K562 (cell line): ENCODE results near the gene PRLH. TPM values are rescaled to one million over a fixed set of nuclear protein-coding genes. Genes with fewer than 3 reads are reported as not detected.

Experiments used
- ATAC-seq: fragments of 200-7000 bp; cut with Tn5 transposase; 3 replicates; pipeline ENCODE4 v1.9.1; 2020; ENCODE audit warnings: moderate library complexity
- BruUV-seq: library from RNA; stranded (reverse); fragments of 400-500 nt; replicated peaks from 2 replicates; lab custom pipeline; 2021; lab: Mats Ljungman, UMichigan
- CTCF ChIA-PET: fragments of 300-600 bp; formaldehyde crosslinking; extraction: SDS; loops from one replicate; lab custom pipeline; 2021; ENCODE audit warnings: low intra/inter-chr PET ratio; lab: Yijun Ruan, JAX
- POLR2A ChIA-PET: fragments of 300-600, 350-650 bp; sonication (Branson Sonifier 250); formaldehyde crosslinking; extraction: SDS; loops from one replicate; lab custom pipeline; 2021; ENCODE audit warnings: antibody characterized with exemption, inconsistent platforms; lab: Yijun Ruan, JAX
- DNase-seq, 4 experiments: peaks; one replicate each; pipeline versions ENCODE4 v3.0.0 to v3.0.0-alpha.2; 2011 to 2018; ENCODE audit warnings: low spot score in 3 of 4, mixed read lengths in 3 of 4; ENCODE audit errors: extremely low read depth in 1 of 4
- FAIRE-seq: peaks from 2 replicates; lab custom pipeline; 2011; peaks lifted over from hg19 to GRCh38; lab: Jason Lieb, UNC
- H2AFZ ChIP-seq: 2 replicates; pipeline ENCODE4 v1.6.0; 2011; ENCODE audit warnings: low read depth, low read length, control low read depth, inconsistent platforms
- H3K27ac ChIP-seq: fragments of 200-600 bp; 3 replicates; pipeline ENCODE4 v1.8.0; 2011; ENCODE audit warnings: low read depth, mild to moderate bottlenecking, control low read depth, inconsistent platforms, low read length, moderate library complexity, mixed read lengths; ENCODE audit errors: extremely low read depth
- H3K27me3 ChIP-seq, 2 experiments: fragments of 300-600 bp in 1 of 2; 2 replicates in 1 of 2; 3 replicates in 1 of 2; pipeline versions ENCODE4 v1.6.0 to v1.8.0; 2011; ENCODE audit warnings: inconsistent platforms in 2 of 2, low read length in 2 of 2, mild to moderate bottlenecking in 1 of 2, mixed read lengths in 1 of 2, moderate library complexity in 1 of 2; ENCODE audit not compliant: control insufficient read depth in 2 of 2, insufficient read depth in 2 of 2
- H3K36me3 ChIP-seq: fragments of 300-600 bp; 3 replicates; pipeline ENCODE4 v1.8.0; 2011; ENCODE audit warnings: mild to moderate bottlenecking, low read length, inconsistent platforms; ENCODE audit not compliant: control insufficient read depth, insufficient read depth
- H3K4me1 ChIP-seq, 2 experiments: fragments of 200-600 bp in 1 of 2; replicated peaks in 1 of 2; 2 replicates in 1 of 2; 3 replicates in 1 of 2; pipeline versions ENCODE4 v1.5.1 to v1.8.0; 2011; ENCODE audit warnings: inconsistent platforms in 2 of 2, low read length in 2 of 2, mild to moderate bottlenecking in 1 of 2, mixed read lengths in 1 of 2, moderate library complexity in 1 of 2; ENCODE audit not compliant: control insufficient read depth in 2 of 2, insufficient read depth in 2 of 2
- H3K4me2 ChIP-seq: 2 replicates; pipeline ENCODE4 v1.6.1; 2011; ENCODE audit warnings: low read length, control low read depth, inconsistent platforms, mixed read lengths; ENCODE audit not compliant: insufficient read depth
- H3K4me3 ChIP-seq: fragments of 200-600 bp; sonication (generic), shearing (Covaris generic); 2 replicates; pipeline ENCODE4 v1.5.1; 2016; ENCODE audit warnings: control low read depth, inconsistent platforms
- H3K79me2 ChIP-seq: fragments of 200-600 bp; 3 replicates; pipeline ENCODE4 v1.8.0; 2011; ENCODE audit warnings: low read length, inconsistent platforms; ENCODE audit not compliant: control insufficient read depth, insufficient read depth
- H3K9ac ChIP-seq, 2 experiments: 2 replicates each; pipeline versions ENCODE4 v1.6.0 to v1.6.1; 2011; ENCODE audit warnings: low read depth in 2 of 2, low read length in 2 of 2, control low read depth in 1 of 2, inconsistent platforms in 1 of 2, mild to moderate bottlenecking in 1 of 2, mixed read lengths in 1 of 2; ENCODE audit not compliant: insufficient read depth in 1 of 2
- H3K9me1 ChIP-seq: one replicate; pipeline ENCODE4 v1.6.0; 2011; ENCODE audit warnings: inconsistent platforms, mild to moderate bottlenecking, low read length, moderate library complexity; ENCODE audit not compliant: control insufficient read depth, insufficient read depth
- H3K9me3 ChIP-seq: replicated peaks from 2 replicates; pipeline ENCODE4 v1.5.1; 2011; ENCODE audit warnings: low read depth, low read length, inconsistent platforms; ENCODE audit not compliant: control insufficient read depth, insufficient read depth
- H4K20me1 ChIP-seq: replicated peaks from 2 replicates; pipeline ENCODE4 v1.6.1; 2011; ENCODE audit warnings: low read length, inconsistent platforms, mixed read lengths; ENCODE audit not compliant: control insufficient read depth, insufficient read depth
- CBFB ChIP-seq: sonication (generic); formaldehyde crosslinking; IDR thresholded peaks from 2 replicates; pipeline ENCODE4 v1.4.0; 2020; ENCODE audit warnings: mild to moderate bottlenecking, missing genetic modification reagents
- CTBP1 ChIP-seq: fragments of 450-650 bp; IDR thresholded peaks from 2 replicates; pipeline ENCODE4 v1.6.1; 2016; ENCODE audit warnings: borderline replicate concordance
- DMBX1 ChIP-seq: fragments of 250-450 bp; sonication (Bioruptor Pico); IDR thresholded peaks from 2 replicates; pipeline ENCODE4 v1.8.0; 2022; ENCODE audit warnings: inconsistent platforms, mild to moderate bottlenecking, moderate library complexity, borderline replicate concordance
- MCM3 ChIP-seq: fragments of 450-650 bp; IDR thresholded peaks from 2 replicates; pipeline ENCODE4 v1.6.1; 2016
- POU5F1 ChIP-seq: fragments of 150-350 bp; IDR thresholded peaks from 2 replicates; pipeline ENCODE4 v1.6.1; 2014; ENCODE audit warnings: borderline replicate concordance, low read length, low read depth, mild to moderate bottlenecking; ENCODE audit not compliant: partially characterized antibody
- PPARD ChIP-seq: fragments of 250-450 bp; sonication (Bioruptor Pico); IDR thresholded peaks from 2 replicates; pipeline ENCODE4 v1.8.0; 2022; ENCODE audit warnings: inconsistent platforms, mild to moderate bottlenecking, moderate library complexity
- RBBP5 ChIP-seq: fragments of 200-600 bp; sonication (generic); IDR thresholded peaks from 2 replicates; pipeline ENCODE4 v1.6.1; 2012; ENCODE audit warnings: borderline replicate concordance, mild to moderate bottlenecking, low read length, control low read depth, inconsistent platforms; ENCODE audit not compliant: insufficient read depth, poor library complexity, severe bottlenecking
- SAFB ChIP-seq: fragments of 200-400 bp; formaldehyde crosslinking; IDR thresholded peaks from 2 replicates; pipeline ENCODE4 v1.6.1; 2017; ENCODE audit warnings: low read depth, low read length, borderline replicate concordance
- TEAD2 ChIP-seq: fragments of 450-650 bp; IDR thresholded peaks from 2 replicates; pipeline ENCODE4 v1.6.1; 2016; ENCODE audit warnings: missing genetic modification characterization, control low read depth, missing compliant biosample characterization
- ZBTB17 ChIP-seq: fragments of 450-650 bp; formaldehyde crosslinking; IDR thresholded peaks from 2 replicates; pipeline ENCODE4 v1.4.0; 2020; ENCODE audit warnings: mild to moderate bottlenecking
- ZBTB49 ChIP-seq: sonication (generic); formaldehyde crosslinking; IDR thresholded peaks from 2 replicates; pipeline ENCODE4 v1.8.0; 2022; ENCODE audit warnings: missing genetic modification reagents, mild to moderate bottlenecking, borderline replicate concordance
- ZNF124 ChIP-seq: sonication (generic); formaldehyde crosslinking; IDR thresholded peaks from 2 replicates; pipeline ENCODE4 v1.8.1; 2022; ENCODE audit warnings: missing genetic modification reagents
- ZNF280A ChIP-seq: fragments of 450-650 bp; IDR thresholded peaks from 2 replicates; pipeline ENCODE4 v1.6.1; 2018; ENCODE audit warnings: mild to moderate bottlenecking, low read depth; ENCODE audit not compliant: partially characterized antibody
- WGBS: fragments of 100-300 bp; shearing (Covaris generic); methylation state at CpG from one replicate; pipeline ENCODE4 v1.1.6; 2016; ENCODE audit warnings: low coverage, mixed read lengths; ENCODE audit not compliant: insufficient coverage; ENCODE audit errors: missing lambda C conversion rate; 5-methylcytosine and 5-hydroxymethylcytosine counted together
- in situ Hi-C: fragments of 300-500 bp; cut with MboI; formaldehyde crosslinking; loops from 4 replicates; pipeline ENCODE4 v1.15.0; 2018; ENCODE audit warnings: inconsistent platforms, mixed read lengths
- intact Hi-C: fragments of 100-400 bp; cut with micrococcal nuclease; formaldehyde crosslinking; loops from 2 replicates; pipeline ENCODE4 v1.14.2; 2022
- polyA plus RNA-seq, 8 experiments: library from polyadenylated mRNA; depleted of rRNA in 4 of 8; stranded (reverse) in 5 of 8; unstranded in 3 of 8; fragments of >200 nt; fragmentation: Nextera tagmentation in 2 of 8; fragmentation: Illumina TruSeq in 1 of 8; extraction: Ambion mirVana in 2 of 8; extraction: Trizol in 1 of 8; gene quantifications; 2 replicates each; pipeline versions ENCODE4 v1.2.1 to v1.2.3, GENCODE V29; 2011 to 2014; ENCODE audit warnings: inconsistent platforms in 1 of 8, missing spikeins in 1 of 8
- total RNA-seq, 7 experiments: library from RNA; depleted of rRNA in 6 of 7; stranded (reverse); fragments of >200 nt in 6 of 7; fragmentation: Illumina TruSeq in 2 of 7; extraction: Trizol in 2 of 7; gene quantifications; 2 replicates each; pipeline versions ENCODE4 v1.2.1 to v1.2.3, GENCODE V29; 2011 to 2021; ENCODE audit warnings: low replicate concordance in 1 of 7
- TF ChIP-seq, protein P1 (sequence below): sonication (generic); formaldehyde crosslinking; IDR thresholded peaks from 2 replicates; pipeline ENCODE4 v1.8.0; 2023; ENCODE audit warnings: mild to moderate bottlenecking, missing genetic modification reagents

PRLH gene
- total and polyA plus RNA-seq, 9 of the 15 experiments (the other 6 are each of a cell fraction or from before 2014, with no cell fraction given), result not detected

DNA sequence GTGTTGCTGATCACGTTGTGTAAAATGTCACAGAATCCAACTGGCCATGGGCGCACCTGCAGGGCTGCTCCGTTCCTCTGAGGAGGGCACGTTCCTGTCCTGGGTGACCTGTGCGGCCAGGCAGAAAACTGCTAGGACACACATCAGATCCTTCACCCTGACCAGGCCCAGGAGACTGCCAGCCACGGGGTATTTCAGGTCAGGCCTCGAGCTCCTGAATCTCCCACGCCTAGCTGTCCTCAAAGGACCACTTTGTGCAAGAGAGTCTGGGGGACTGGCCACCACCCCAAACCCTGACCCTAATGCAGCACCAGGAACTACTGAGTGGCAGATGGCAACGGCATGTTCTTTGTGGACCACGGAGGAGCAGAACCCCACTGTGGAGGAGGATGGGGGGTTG lies 11.1 kb downstream of the PRLH start:
- no TSS peak for BruUV-seq

More for the DNA sequence above, 11.1 kb downstream of the PRLH start:
- Histone ChIP-seq H3K9me1 (no peaks in the 10 kb centered on the region), H3K9ac (no peak overlapping the region), H2AFZ (no peak overlapping the region), H3K79me2 (no peaks in the 10 kb centered on the region), H3K36me3 (no peaks in the 10 kb centered on the region), H3K9me3 (no peaks in the 10 kb centered on the region), H3K4me2 (no peak overlapping the region), H3K4me1 (peaks cover 0 to 5% of the 10 kb centered on the region in 2 experiments; a peak in 1 of 5 replicates), H3K27ac (no peak overlapping the region), H3K4me3 (no peak overlapping the region), H3K27me3 (peaks cover 4 to 67% of the 10 kb centered on the region in 2 experiments; a peak in 3 of 5 replicates), H4K20me1 (no peaks in the 10 kb centered on the region)
- intact Hi-C loops (no loop called here), in situ Hi-C loops (loop anchor here (10.0 kb wide), 1 partner anchor 423 kb away; no protein-coding TSS in a partner anchor)
- CTCF ChIA-PET, result interaction anchor here (1.0 kb wide), 1 partner anchor 64 kb away, joined by 3 read pairs; no protein-coding TSS in a partner anchor
- no peak for DNase-seq
- POLR2A ChIA-PET, result no interaction called here
- 3% methylated on average over 7 of the region's 10 CpGs for WGBS
- FAIRE-seq, result no peak
- TF ChIP-seq RBBP5 (no peak), ZBTB17 (no peak), POU5F1 (no peak), ZBTB49 (no peak), ZNF124 (no peak), SAFB (no peak), CBFB (CRISPR knock-in tag) (no peak), DMBX1 (no peak), TEAD2 (tag) (no peak), MCM3 (no peak), CTBP1 (no peak), ZNF280A (no peak), PPARD (CRISPR knock-in tag) (no peak)
- TF ChIP-seq, protein P1, sequence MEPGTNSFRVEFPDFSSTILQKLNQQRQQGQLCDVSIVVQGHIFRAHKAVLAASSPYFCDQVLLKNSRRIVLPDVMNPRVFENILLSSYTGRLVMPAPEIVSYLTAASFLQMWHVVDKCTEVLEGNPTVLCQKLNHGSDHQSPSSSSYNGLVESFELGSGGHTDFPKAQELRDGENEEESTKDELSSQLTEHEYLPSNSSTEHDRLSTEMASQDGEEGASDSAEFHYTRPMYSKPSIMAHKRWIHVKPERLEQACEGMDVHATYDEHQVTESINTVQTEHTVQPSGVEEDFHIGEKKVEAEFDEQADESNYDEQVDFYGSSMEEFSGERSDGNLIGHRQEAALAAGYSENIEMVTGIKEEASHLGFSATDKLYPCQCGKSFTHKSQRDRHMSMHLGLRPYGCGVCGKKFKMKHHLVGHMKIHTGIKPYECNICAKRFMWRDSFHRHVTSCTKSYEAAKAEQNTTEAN, result no peak
- no peak for ATAC-seq
